HG03469 (cell line): ENCODE data around the gene KIF20B.
A peak's percentile ranks its signal among the peaks of the same experiment; 100 is the strongest.

ENCODE experiments used
- ATAC-seq: cut with Tn5 transposase; IDR thresholded peaks from one replicate; pipeline ENCODE4 v1.9.1; 2021; ENCODE audit warnings: mild to moderate bottlenecking, moderate library complexity, moderate number of reproducible peaks; ENCODE audit not compliant: unreplicated experiment

KIF20B gene

GRCh38 chr10:89701242-89702120 is at the start of gene KIF20B:
TSS of gene KIF20B (plus strand) at chr10:89701590. CDS start at chr10:89705295, 3,705 bp downstream.
- peak; percentile 94 for ATAC-seq

- peak; percentile 37 for ATAC-seq
Observed at GRCh38 chr10:89651916-89652573, 49.3 kb upstream of the KIF20B start.

GRCh38 chr10:89652806-89653370 is 48.5 kb upstream of the KIF20B start:
- ATAC-seq: no peak

- ATAC-seq: no peak
Observed at GRCh38 chr10:89653410-89653869, 48.0 kb upstream of the KIF20B start.

GRCh38 chr10:89655722-89656121 is 45.7 kb upstream of the KIF20B start:
- no peak for ATAC-seq

- ATAC-seq: no peak
Observed at GRCh38 chr10:89657302-89657701, 44.1 kb upstream of the KIF20B start.

GRCh38 chr10:89659143-89660131 is 42.0 kb upstream of the KIF20B start:
- ATAC-seq: no peak

- ATAC-seq: no peak
Observed at GRCh38 chr10:89662596-89662995, 38.8 kb upstream of the KIF20B start.

- ATAC-seq: no peak
Observed at GRCh38 chr10:89663144-89663543, 38.2 kb upstream of the KIF20B start.

GRCh38 chr10:89664203-89664602 is 37.2 kb upstream of the KIF20B start:
- no peak for ATAC-seq

GRCh38 chr10:89665302-89665701 is 36.1 kb upstream of the KIF20B start:
- no peak for ATAC-seq

- ATAC-seq: no peak
Observed at GRCh38 chr10:89666138-89666537, 35.3 kb upstream of the KIF20B start.

- no peak for ATAC-seq
Observed at GRCh38 chr10:89668386-89669071, 32.9 kb upstream of the KIF20B start.

- ATAC-seq: no peak
Observed at GRCh38 chr10:89669985-89670384, 31.4 kb upstream of the KIF20B start.

GRCh38 chr10:89670926-89671325 is 30.5 kb upstream of the KIF20B start:
- ATAC-seq: no peak

GRCh38 chr10:89677341-89677740 is 24.0 kb upstream of the KIF20B start:
- ATAC-seq: no peak

- no peak for ATAC-seq
Observed at GRCh38 chr10:89679986-89680385, 21.4 kb upstream of the KIF20B start.

GRCh38 chr10:89683883-89684282 is 17.5 kb upstream of the KIF20B start:
- no peak for ATAC-seq

GRCh38 chr10:89684604-89685003 is 16.8 kb upstream of the KIF20B start:
- ATAC-seq: no peak

GRCh38 chr10:89685936-89686335 is 15.5 kb upstream of the KIF20B start:
- no peak for ATAC-seq
